Liver (tissue), 9 donors: ENCODE data around the gene DUSP9. TPM values are rescaled to one million over a fixed set of nuclear protein-coding genes. Genes with fewer than 3 reads are reported as not detected.

ENCODE experiments used
- DNase-seq: peaks from one replicate; pipeline ENCODE4 v3.0.0-alpha.2; 2017; ENCODE audit warnings: low spot score
- H3K27ac ChIP-seq, 2 donors: one replicate each; pipeline ENCODE4 v1.7.0; 2013; ENCODE audit warnings: inconsistent platforms in 2 of 2, low read length in 2 of 2, control low read depth in 1 of 2, low read depth in 1 of 2, mild to moderate bottlenecking in 1 of 2
- H3K27me3 ChIP-seq, 4 donors: one replicate each; pipeline versions ENCODE4 v1.6.1 to v1.7.0; 2013; ENCODE audit warnings: low read length in 3 of 4, inconsistent platforms in 1 of 4, mild to moderate bottlenecking in 1 of 4, moderate library complexity in 1 of 4; ENCODE audit not compliant: control insufficient read depth in 4 of 4, insufficient read depth in 4 of 4
- H3K36me3 ChIP-seq, 4 donors: one replicate each; pipeline versions ENCODE4 v1.6.1 to v1.7.0; 2013; ENCODE audit warnings: low read length in 3 of 4, mild to moderate bottlenecking in 3 of 4, low read depth in 1 of 4, moderate library complexity in 1 of 4; ENCODE audit not compliant: control insufficient read depth in 4 of 4, insufficient read depth in 3 of 4
- H3K4me1 ChIP-seq, 4 donors: one replicate each; pipeline versions ENCODE4 v1.6.1 to v1.7.0; 2013; ENCODE audit warnings: low read length in 3 of 4, mild to moderate bottlenecking in 3 of 4, moderate library complexity in 1 of 4; ENCODE audit not compliant: control insufficient read depth in 4 of 4, insufficient read depth in 4 of 4
- H3K4me3 ChIP-seq, 3 donors: one replicate each; pipeline versions ENCODE4 v1.6.1 to v1.7.0; 2013; ENCODE audit warnings: low read length in 3 of 3, control low read depth in 1 of 3, low read depth in 1 of 3, mild to moderate bottlenecking in 1 of 3
- H3K9ac ChIP-seq, 2 donors: one replicate each; pipeline ENCODE4 v1.7.0; 2013; ENCODE audit warnings: low read length in 2 of 2, mild to moderate bottlenecking in 2 of 2, moderate library complexity in 2 of 2, control low read depth in 1 of 2, low read depth in 1 of 2
- H3K9me3 ChIP-seq, 4 donors: one replicate each; pipeline versions ENCODE4 v1.6.1 to v1.7.0; 2013; ENCODE audit warnings: low read length in 3 of 4; ENCODE audit not compliant: control insufficient read depth in 4 of 4
- CTCF ChIP-seq: fragments of 150-350 bp; IDR thresholded peaks from 2 replicates; pipeline ENCODE4 v1.5.1; 2017; ENCODE audit warnings: improper control_type of control experiment, low read depth, low read length; ENCODE audit not compliant: missing input control
- FOXA1 ChIP-seq: IDR thresholded peaks from 2 replicates; pipeline ENCODE4 v1.6.1; 2016; ENCODE audit warnings: antibody characterized with exemption
- GABPA ChIP-seq, 2 donors: IDR thresholded peaks in 1 of 2; conservative IDR thresholded peaks in 1 of 2; 2 replicates each; pipeline ENCODE4 v1.6.1; 2016; ENCODE audit warnings: antibody characterized with exemption in 2 of 2, mild to moderate bottlenecking in 1 of 2, moderate library complexity in 1 of 2
- HNF4G ChIP-seq: IDR thresholded peaks from 2 replicates; pipeline ENCODE4 v1.6.1; 2016; ENCODE audit warnings: antibody characterized with exemption
- NR2F2 ChIP-seq: IDR thresholded peaks from 2 replicates; pipeline ENCODE4 v1.6.1; 2016; ENCODE audit warnings: antibody characterized with exemption
- RAD21 ChIP-seq, 2 donors: IDR thresholded peaks; 2 replicates each; pipeline ENCODE4 v1.6.1; 2016; ENCODE audit warnings: antibody characterized with exemption in 2 of 2, mild to moderate bottlenecking in 2 of 2
- RXRA ChIP-seq, 2 donors: IDR thresholded peaks; 2 replicates each; pipeline ENCODE4 v1.6.1; 2017 to 2018; ENCODE audit warnings: antibody characterized with exemption in 2 of 2, mild to moderate bottlenecking in 1 of 2
- SP1 ChIP-seq: IDR thresholded peaks from 2 replicates; pipeline ENCODE4 v1.6.1; 2018; ENCODE audit warnings: antibody characterized with exemption, mild to moderate bottlenecking
- ZBTB33 ChIP-seq: IDR thresholded peaks from 2 replicates; pipeline ENCODE4 v1.6.1; 2016; ENCODE audit warnings: antibody characterized with exemption
- WGBS: extraction: QIAGEN DNeasy Blood & Tissue Kit; methylation state at CpG from one replicate; pipeline ENCODE4 v1.1.7; 2013; 5-methylcytosine and 5-hydroxymethylcytosine counted together
- polyA plus RNA-seq, 2 donors: library from polyadenylated mRNA; stranded (reverse) in 1 of 2; unstranded in 1 of 2; fragments of 200-250 nt in 1 of 2; fragments of >200 nt in 1 of 2; fragmentation: Nextera tagmentation in 1 of 2; extraction: Ambion mirVana in 1 of 2; gene quantifications; one replicate each; pipeline versions ENCODE4 v1.2.1 to v1.2.3, GENCODE V29; 2013 to 2015
- total RNA-seq, 2 donors: library from RNA; depleted of rRNA; stranded (reverse); fragments of >200 nt; gene quantifications; one replicate each; pipeline ENCODE4 v1.2.3, GENCODE V29; 2014
- TF ChIP-seq, protein P1 (sequence below): IDR thresholded peaks from 2 replicates; pipeline ENCODE4 v1.6.1; 2016; ENCODE audit warnings: antibody characterized with exemption, mild to moderate bottlenecking
- donor health status: healthy.
- donor health status: healthy.
- donor health status: healthy.
- donor health status: healthy.
- donor health status: healthy.

DUSP9 gene
- total and polyA plus RNA-seq, 4 donors: 0.42 to 164 (median 1.4) TPM

DNA sequence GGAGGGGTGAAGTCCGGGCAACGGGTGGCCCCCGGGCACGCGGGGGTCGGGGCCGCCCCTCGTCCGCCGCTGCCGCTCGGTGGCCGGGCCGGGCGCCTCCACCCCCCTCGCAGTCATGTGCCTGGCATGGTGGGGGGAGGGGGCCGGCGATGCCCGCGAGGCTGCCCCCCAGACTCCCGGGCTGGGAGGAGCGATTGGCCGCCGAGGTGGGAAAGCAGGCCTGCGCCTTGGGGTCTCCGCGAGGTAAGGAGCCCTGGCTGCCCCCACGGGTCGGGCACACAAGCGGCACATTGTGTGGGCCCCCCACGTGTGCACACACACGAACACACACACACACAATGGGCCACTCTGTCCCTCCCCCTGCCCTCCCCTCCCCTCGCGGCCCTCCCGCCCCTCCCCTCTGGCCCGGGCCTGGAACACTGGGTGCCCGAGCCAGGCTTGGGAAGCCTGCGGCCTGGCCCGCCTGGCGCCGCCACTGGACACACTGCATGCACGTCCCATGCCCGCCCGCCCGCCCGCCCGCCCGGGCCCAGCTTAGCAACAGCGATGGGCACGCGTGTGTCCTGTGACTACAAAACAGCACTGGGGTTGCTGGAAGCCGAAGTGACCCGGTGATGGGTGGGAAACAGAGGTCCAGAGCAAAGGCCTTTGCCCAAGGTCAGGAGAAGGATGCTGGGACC is 42.0 kb downstream of the DUSP9 start (continued):
- TF ChIP-seq CTCF: no peak
- no peak for TF ChIP-seq SP1

- no peak overlapping the region for H3K4me3 ChIP-seq
- no peak overlapping the region for H3K9ac ChIP-seq
- H3K9me3 ChIP-seq: no peaks in the 10 kb centered on the region
- no peak for TF ChIP-seq GABPA (IDR thresholded peaks at IDR 0.05 in 1 of 2, conservative IDR thresholded peaks at IDR 0.05 in 1 of 2)
- TF ChIP-seq ZBTB33: no peak
- TF ChIP-seq, protein P1, sequence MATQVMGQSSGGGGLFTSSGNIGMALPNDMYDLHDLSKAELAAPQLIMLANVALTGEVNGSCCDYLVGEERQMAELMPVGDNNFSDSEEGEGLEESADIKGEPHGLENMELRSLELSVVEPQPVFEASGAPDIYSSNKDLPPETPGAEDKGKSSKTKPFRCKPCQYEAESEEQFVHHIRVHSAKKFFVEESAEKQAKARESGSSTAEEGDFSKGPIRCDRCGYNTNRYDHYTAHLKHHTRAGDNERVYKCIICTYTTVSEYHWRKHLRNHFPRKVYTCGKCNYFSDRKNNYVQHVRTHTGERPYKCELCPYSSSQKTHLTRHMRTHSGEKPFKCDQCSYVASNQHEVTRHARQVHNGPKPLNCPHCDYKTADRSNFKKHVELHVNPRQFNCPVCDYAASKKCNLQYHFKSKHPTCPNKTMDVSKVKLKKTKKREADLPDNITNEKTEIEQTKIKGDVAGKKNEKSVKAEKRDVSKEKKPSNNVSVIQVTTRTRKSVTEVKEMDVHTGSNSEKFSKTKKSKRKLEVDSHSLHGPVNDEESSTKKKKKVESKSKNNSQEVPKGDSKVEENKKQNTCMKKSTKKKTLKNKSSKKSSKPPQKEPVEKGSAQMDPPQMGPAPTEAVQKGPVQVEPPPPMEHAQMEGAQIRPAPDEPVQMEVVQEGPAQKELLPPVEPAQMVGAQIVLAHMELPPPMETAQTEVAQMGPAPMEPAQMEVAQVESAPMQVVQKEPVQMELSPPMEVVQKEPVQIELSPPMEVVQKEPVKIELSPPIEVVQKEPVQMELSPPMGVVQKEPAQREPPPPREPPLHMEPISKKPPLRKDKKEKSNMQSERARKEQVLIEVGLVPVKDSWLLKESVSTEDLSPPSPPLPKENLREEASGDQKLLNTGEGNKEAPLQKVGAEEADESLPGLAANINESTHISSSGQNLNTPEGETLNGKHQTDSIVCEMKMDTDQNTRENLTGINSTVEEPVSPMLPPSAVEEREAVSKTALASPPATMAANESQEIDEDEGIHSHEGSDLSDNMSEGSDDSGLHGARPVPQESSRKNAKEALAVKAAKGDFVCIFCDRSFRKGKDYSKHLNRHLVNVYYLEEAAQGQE: no peak
- TF ChIP-seq FOXA1: no peak
- no peak for TF ChIP-seq RAD21 (IDR thresholded peaks at IDR 0.05)
- no peak for TF ChIP-seq NR2F2
- TF ChIP-seq RXRA (IDR thresholded peaks at IDR 0.05): no peak
- no peak overlapping the region for H3K27ac ChIP-seq
- H3K4me1 ChIP-seq: peaks cover 0 to 2% (median 0%) of the 10 kb centered on the region in 4 donors
- peak; percentile 61 for DNase-seq
- WGBS: 92% methylated on average over 19 of the region's 19 CpGs
- no peaks in the 10 kb centered on the region for H3K36me3 ChIP-seq
- H3K27me3 ChIP-seq: peaks cover 0 to 5% (median 0%) of the 10 kb centered on the region in 4 donors
These were observed 42.9 kb downstream of the DUSP9 start for GRCh38 chrX:153689654-153690465.

DNA sequence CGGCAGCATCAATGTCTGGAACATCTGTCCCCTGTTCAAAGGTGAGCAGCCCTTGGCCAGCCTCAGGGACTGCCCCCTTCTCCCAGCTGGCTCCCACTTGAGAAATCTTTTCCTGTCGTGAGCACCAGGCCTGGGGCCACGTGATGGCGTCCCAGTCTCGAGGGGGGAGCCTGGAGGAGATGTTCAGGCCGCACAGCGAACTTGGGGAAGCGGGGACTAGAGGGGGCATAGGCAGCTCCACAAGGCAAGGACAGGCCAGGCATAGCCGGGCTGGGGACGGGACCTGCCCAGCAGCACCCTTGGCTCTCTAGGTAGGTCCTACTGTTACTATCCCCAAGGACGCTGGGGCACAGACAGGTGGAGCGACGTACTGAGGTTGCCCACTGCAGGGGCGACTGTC is 43.5 kb downstream of the DUSP9 start:
- peaks cover 0 to 2% (median 0%) of the 10 kb centered on the region in 4 donors for H3K4me1 ChIP-seq
- no peak for DNase-seq
- peaks cover 0 to 4% (median 0%) of the 10 kb centered on the region in 4 donors for H3K27me3 ChIP-seq
- H3K9me3 ChIP-seq: no peaks in the 10 kb centered on the region
- 80% methylated on average over 14 of the region's 14 CpGs for WGBS
- no peak overlapping the region for H3K27ac ChIP-seq
- no peak overlapping the region for H3K9ac ChIP-seq
- no peak overlapping the region for H3K4me3 ChIP-seq
- H3K36me3 ChIP-seq: no peaks in the 10 kb centered on the region
- TF ChIP-seq CTCF (no peak), ZBTB33 (no peak), HNF4G (no peak)
- TF ChIP-seq, protein P1: no peak
